Prostate gland (tissue), 2 donors: ENCODE measurements around the gene ATXN2. TPM values are rescaled to one million over a fixed set of nuclear protein-coding genes. Genes with fewer than 3 reads are reported as not detected.
"Not testable (repeated sequence)": the region's sequence is repeated elsewhere in the genome, so short reads cannot be mapped to it uniquely, and the experiment has no call there.

Experiments used
- DNase-seq: peaks from one replicate; pipeline ENCODE4 v3.0.0-alpha.2; 2019; ENCODE audit warnings: low spot score
- H3K27ac ChIP-seq, 2 donors: fragments of 200-600 bp; sonication (generic); 2 replicates each; pipeline ENCODE4 v1.5.1; 2017 to 2019
- H3K27me3 ChIP-seq: fragments of 200-600 bp; sonication (generic); replicated peaks from 2 replicates; pipeline ENCODE4 v1.5.1; 2019; ENCODE audit not compliant: insufficient read depth
- H3K36me3 ChIP-seq, 2 donors: fragments of 200-600 bp; sonication (generic); 1 replicate in 1 of 2; 2 replicates in 1 of 2; pipeline versions ENCODE4 v1.5.1 to v1.8.1; 2017 to 2019
- H3K4me1 ChIP-seq: fragments of 200-600 bp; sonication (generic); replicated peaks from 2 replicates; pipeline ENCODE4 v1.5.1; 2019
- H3K4me3 ChIP-seq, 2 donors: fragments of 200-600 bp; sonication (generic); 2 replicates each; pipeline ENCODE4 v1.5.1; 2017 to 2019
- H3K9me3 ChIP-seq: fragments of 200-600 bp; sonication (generic); 2 replicates; pipeline ENCODE4 v1.5.1; 2017
- CTCF ChIP-seq, 4 experiments: fragments of 200-600 bp in 2 of 4; fragments of 450-650 bp in 2 of 4; sonication (generic) in 2 of 4; IDR thresholded peaks; 1 replicate in 3 of 4; 2 replicates in 1 of 4; pipeline ENCODE4 v1.5.1; 2016 to 2019; ENCODE audit warnings: antibody characterized with exemption in 4 of 4, mild to moderate bottlenecking in 2 of 4, moderate library complexity in 2 of 4
- POLR2A ChIP-seq: fragments of 450-650 bp; IDR thresholded peaks from one replicate; pipeline ENCODE4 v1.6.1; 2016; ENCODE audit warnings: antibody characterized with exemption, mild to moderate bottlenecking
- POLR2AphosphoS5 ChIP-seq: sonication (generic); formaldehyde crosslinking; IDR thresholded peaks from one replicate; pipeline ENCODE4 v1.6.1; 2017; ENCODE audit warnings: antibody characterized with exemption
- WGBS: methylation state at CpG from one replicate; pipeline ENCODE4 v1.1.5; 2018; 5-methylcytosine and 5-hydroxymethylcytosine counted together
- intact Hi-C: fragments of 100-400 bp; cut with DNase I; formaldehyde crosslinking; loops from one replicate; pipeline ENCODE4 v1.14.2; 2022
- total RNA-seq, 2 donors: library from RNA; depleted of rRNA; stranded (reverse); fragments of >200 nt; gene quantifications; one replicate each; pipeline ENCODE4 v1.1.0, GENCODE V29; 2016

The ATXN2 gene
- total RNA-seq, 2 donors from 2014 or later: 29.5 to 95.5 TPM

GRCh38 chr12:111607239-111607638, 8.1 kb upstream of the ATXN2 start:
- no peak overlapping the region for H3K4me3 ChIP-seq
- intact Hi-C loops: no loop called here
- DNase-seq: no peak
- H3K4me1 ChIP-seq: no peaks in the 10 kb centered on the region
- H3K9me3 ChIP-seq: no peaks in the 10 kb centered on the region
- H3K36me3 ChIP-seq: no peaks in the 10 kb centered on the region
- WGBS: 68% methylated on average over 3 of the region's 3 CpGs
- no peak overlapping the region for H3K27ac ChIP-seq
- H3K27me3 ChIP-seq: no peaks in the 10 kb centered on the region
- TF ChIP-seq POLR2A: no peak

GRCh38 chr12:111606767-111607230, 7.7 kb upstream of the ATXN2 start:
- Histone ChIP-seq H3K4me1 (no peaks in the 10 kb centered on the region), H3K27ac (no peak overlapping the region), H3K27me3 (no peaks in the 10 kb centered on the region), H3K36me3 (no peaks in the 10 kb centered on the region), H3K9me3 (no peaks in the 10 kb centered on the region), H3K4me3 (no peak overlapping the region)
- 81% methylated on average over 3 of the region's 3 CpGs for WGBS
- intact Hi-C loops: no loop called here
- no peak for DNase-seq
- TF ChIP-seq CTCF (IDR thresholded peaks at IDR 0.05): no peak
- TF ChIP-seq POLR2AphosphoS5: no peak
- TF ChIP-seq POLR2A: no peak

GRCh38 chr12:111605911-111606766, 7.0 kb upstream of the ATXN2 start:
- WGBS: 82% methylated on average over 7 of the region's 7 CpGs

GRCh38 chr12:111602857-111603256, 3.7 kb upstream of the ATXN2 start:
- H3K4me1 ChIP-seq, H3K4me3 ChIP-seq, intact Hi-C loops, H3K36me3 ChIP-seq, H3K27ac ChIP-seq, H3K9me3 ChIP-seq, H3K27me3 ChIP-seq, DNase-seq: not testable (repeated sequence)
- WGBS: 92% methylated on average over 11 of the region's 11 CpGs

More at GRCh38 chr12:111605911-111606766, 7.0 kb upstream of the ATXN2 start:
- Histone ChIP-seq H3K27me3 (no peaks in the 10 kb centered on the region), H3K4me1 (no peaks in the 10 kb centered on the region), H3K27ac (no peak overlapping the region), H3K36me3 (no peaks in the 10 kb centered on the region), H3K4me3 (no peak overlapping the region), H3K9me3 (no peaks in the 10 kb centered on the region)
- TF ChIP-seq POLR2AphosphoS5 (no peak), CTCF (IDR thresholded peaks at IDR 0.05) (no peak), POLR2A (no peak)
- intact Hi-C loops: no loop called here
- no peak for DNase-seq

GRCh38 chr12:111602348-111602747, 3.2 kb upstream of the ATXN2 start:
- intact Hi-C loops: no loop called here

GRCh38 chr12:111600986-111601385, 1.9 kb upstream of the ATXN2 start:
- DNase-seq, H3K27me3 ChIP-seq, H3K9me3 ChIP-seq, H3K36me3 ChIP-seq, H3K4me1 ChIP-seq, intact Hi-C loops, H3K4me3 ChIP-seq, H3K27ac ChIP-seq: not testable (repeated sequence)
- WGBS: 96% methylated on average over 12 of the region's 12 CpGs

More at GRCh38 chr12:111602348-111602747, 3.2 kb upstream of the ATXN2 start:
- no peak overlapping the region for H3K4me3 ChIP-seq
- no peaks in the 10 kb centered on the region for H3K9me3 ChIP-seq
- H3K27me3 ChIP-seq: no peaks in the 10 kb centered on the region
- no peak for DNase-seq
- no peak for TF ChIP-seq CTCF (IDR thresholded peaks at IDR 0.05)
- TF ChIP-seq POLR2AphosphoS5: no peak
- no peak for TF ChIP-seq POLR2A
- 100% methylated on average over 2 of the region's 2 CpGs for WGBS
- no peak overlapping the region for H3K27ac ChIP-seq
- H3K36me3 ChIP-seq: no peaks in the 10 kb centered on the region
- no peaks in the 10 kb centered on the region for H3K4me1 ChIP-seq
